Effector memory CD8-positive, alpha-beta T cell (primary cell): ENCODE results near the gene ANKRD52.
A peak's percentile ranks its signal among the peaks of the same experiment; 100 is the strongest.

Source experiments
- ATAC-seq: fragments of 150-1000 bp; cut with Tn5 transposase; replicated peaks from 2 replicates; pipeline ENCODE4 v1.10.0; 2021; ENCODE audit warnings: mild to moderate bottlenecking, moderate library complexity
- DNase-seq, 3 experiments: peaks; one replicate each; pipeline ENCODE4 v3.0.0; 2021
- H3K27ac Mint-ChIP-seq, 2 donors: one replicate each; pipeline ENCODE4 v1.8.0; 2022; ENCODE audit warnings: mild to moderate bottlenecking in 2 of 2, mixed read lengths in 2 of 2, moderate library complexity in 2 of 2
- H3K27me3 Mint-ChIP-seq, 2 donors: one replicate each; pipeline ENCODE4 v1.8.0; 2022; ENCODE audit warnings: mixed read lengths in 2 of 2
- H3K36me3 Mint-ChIP-seq: one replicate; pipeline ENCODE4 v1.8.0; 2022; ENCODE audit warnings: mild to moderate bottlenecking, moderate library complexity, mixed read lengths; ENCODE audit not compliant: insufficient read depth
- H3K4me1 Mint-ChIP-seq, 2 donors: one replicate each; pipeline ENCODE4 v1.8.0; 2022; ENCODE audit warnings: low read depth in 2 of 2, mixed read lengths in 2 of 2
- H3K4me3 Mint-ChIP-seq, 2 donors: one replicate each; pipeline ENCODE4 v1.8.0; 2022; ENCODE audit warnings: mild to moderate bottlenecking in 2 of 2, mixed read lengths in 2 of 2, moderate library complexity in 2 of 2
- H3K9me3 Mint-ChIP-seq, 2 donors: one replicate each; pipeline ENCODE4 v1.8.0; 2022; ENCODE audit warnings: mixed read lengths in 2 of 2

ANKRD52 gene

GRCh38 chr12:56224102-56224701, 34.0 kb downstream of the ANKRD52 start, which contains the start of gene NABP2:
TSS of gene NABP2 (plus strand) at chr12:56224342. CDS start at chr12:56224857, 515 bp downstream.
- DNase-seq, result peak; percentile 87 to 89 (median 89)
- Mint-ChIP-seq H3K27ac (peak within 1 kb of the TSS; percentile 100), H3K4me3 (peak within 1 kb of the TSS; percentile 99 to 100), H3K4me1 (peaks cover 42 to 50% of the 10 kb centered on the region in 2 donors), H3K27me3 (no peaks in the 10 kb centered on the region), H3K36me3 (peaks cover 24% of the 10 kb centered on the region), H3K9me3 (no peaks in the 10 kb centered on the region)
- ATAC-seq, result peak; percentile 79

GRCh38 chr12:56223571-56224101, 34.5 kb downstream of the ANKRD52 start:
- DNase-seq (no peak), ATAC-seq (no peak)
- H3K4me3 Mint-ChIP-seq, result peak overlapping the region; percentile 99 to 100
- H3K36me3 Mint-ChIP-seq, result peaks cover 24% of the 10 kb centered on the region
- peaks cover 42 to 50% of the 10 kb centered on the region in 2 donors for H3K4me1 Mint-ChIP-seq
- H3K27ac Mint-ChIP-seq, result peak overlapping the region; percentile 100
- H3K9me3 Mint-ChIP-seq, result no peaks in the 10 kb centered on the region
- H3K27me3 Mint-ChIP-seq, result no peaks in the 10 kb centered on the region

GRCh38 chr12:56222531-56222895, 35.7 kb downstream of the ANKRD52 start:
- H3K27ac Mint-ChIP-seq, result peak overlapping the region; percentile 100
- no peaks in the 10 kb centered on the region for H3K27me3 Mint-ChIP-seq
- H3K9me3 Mint-ChIP-seq, result no peaks in the 10 kb centered on the region
- peak overlapping the region; percentile 99 to 100 for H3K4me3 Mint-ChIP-seq
- ATAC-seq (no peak), DNase-seq (no peak)
- peaks cover 42 to 50% of the 10 kb centered on the region in 2 donors for H3K4me1 Mint-ChIP-seq
- peaks cover 24% of the 10 kb centered on the region for H3K36me3 Mint-ChIP-seq

GRCh38 chr12:56221757-56222530, 36.2 kb downstream of the ANKRD52 start, which contains the start of gene RNF41:
TSS of gene RNF41 (minus strand) at chr12:56221922. CDS start at chr12:56214047, 7,875 bp downstream.
- peak; percentile 83 for ATAC-seq
- H3K4me1 Mint-ChIP-seq, result peaks cover 42 to 50% of the 10 kb centered on the region in 2 donors

GRCh38 chr12:56221232-56221756, 36.9 kb downstream of the ANKRD52 start:
- peak overlapping the region; percentile 99 to 100 for H3K4me3 Mint-ChIP-seq
- H3K27me3 Mint-ChIP-seq, result no peaks in the 10 kb centered on the region
- peak in 1 of 3 experiments; percentile 8 for DNase-seq
- H3K27ac Mint-ChIP-seq, result peak overlapping the region; percentile 100
- no peaks in the 10 kb centered on the region for H3K9me3 Mint-ChIP-seq
- ATAC-seq, result peak; percentile 16
- H3K4me1 Mint-ChIP-seq, result peaks cover 46 to 53% of the 10 kb centered on the region in 2 donors
- peaks cover 35% of the 10 kb centered on the region for H3K36me3 Mint-ChIP-seq

More at GRCh38 chr12:56221757-56222530, 36.2 kb downstream of the ANKRD52 start, which contains the start of gene RNF41:
- peaks cover 29% of the 10 kb centered on the region for H3K36me3 Mint-ChIP-seq
- no peaks in the 10 kb centered on the region for H3K27me3 Mint-ChIP-seq
- H3K4me3 Mint-ChIP-seq, result peak within 1 kb of the TSS; percentile 99 to 100
- peak; percentile 92 to 95 (median 93) for DNase-seq
- peak within 1 kb of the TSS; percentile 100 for H3K27ac Mint-ChIP-seq
- no peaks in the 10 kb centered on the region for H3K9me3 Mint-ChIP-seq

- H3K9me3 Mint-ChIP-seq, result no peaks in the 10 kb centered on the region
- H3K27ac Mint-ChIP-seq, result peak overlapping the region; percentile 100
- ATAC-seq, result no peak
- peaks cover 43 to 51% of the 10 kb centered on the region in 2 donors for H3K4me1 Mint-ChIP-seq
- DNase-seq, result no peak
- peak overlapping the region; percentile 99 to 100 for H3K4me3 Mint-ChIP-seq
- H3K27me3 Mint-ChIP-seq, result no peaks in the 10 kb centered on the region
- peaks cover 41% of the 10 kb centered on the region for H3K36me3 Mint-ChIP-seq
These were observed 37.5 kb downstream of the ANKRD52 start for GRCh38 chr12:56220611-56221231.

GRCh38 chr12:56219840-56220239, 38.3 kb downstream of the ANKRD52 start:
- DNase-seq (no peak), ATAC-seq (no peak)
- Mint-ChIP-seq H3K4me1 (peaks cover 37 to 42% of the 10 kb centered on the region in 2 donors), H3K27me3 (no peaks in the 10 kb centered on the region), H3K36me3 (peaks cover 49% of the 10 kb centered on the region), H3K9me3 (no peaks in the 10 kb centered on the region), H3K4me3 (no peak overlapping the region), H3K27ac (no peak overlapping the region)

- peaks cover 13 to 14% of the 10 kb centered on the region in 2 donors for H3K4me1 Mint-ChIP-seq
- H3K27ac Mint-ChIP-seq, result no peak overlapping the region
- H3K36me3 Mint-ChIP-seq, result peaks cover 60% of the 10 kb centered on the region
- DNase-seq (no peak), ATAC-seq (no peak)
- H3K4me3 Mint-ChIP-seq, result no peak overlapping the region
- no peaks in the 10 kb centered on the region for H3K27me3 Mint-ChIP-seq
- H3K9me3 Mint-ChIP-seq, result no peaks in the 10 kb centered on the region
These were observed 41.7 kb downstream of the ANKRD52 start for GRCh38 chr12:56216461-56216860.

- no peak overlapping the region for H3K27ac Mint-ChIP-seq
- no peak overlapping the region for H3K4me3 Mint-ChIP-seq
- peaks cover 78% of the 10 kb centered on the region for H3K36me3 Mint-ChIP-seq
- ATAC-seq (no peak), DNase-seq (no peak)
- H3K9me3 Mint-ChIP-seq, result no peaks in the 10 kb centered on the region
- H3K4me1 Mint-ChIP-seq, result peaks cover 5 to 6% of the 10 kb centered on the region in 2 donors
- no peaks in the 10 kb centered on the region for H3K27me3 Mint-ChIP-seq
These were observed 44.3 kb downstream of the ANKRD52 start for GRCh38 chr12:56213878-56214277.

- no peak for DNase-seq
- ATAC-seq, result no peak
- H3K27me3 Mint-ChIP-seq, result no peaks in the 10 kb centered on the region
- peaks cover 83% of the 10 kb centered on the region for H3K36me3 Mint-ChIP-seq
- H3K4me3 Mint-ChIP-seq, result no peak overlapping the region
- peak overlapping the region in 1 of 2 donors; percentile 29 for H3K27ac Mint-ChIP-seq
- H3K9me3 Mint-ChIP-seq, result no peaks in the 10 kb centered on the region
- H3K4me1 Mint-ChIP-seq, result peaks cover 5 to 6% of the 10 kb centered on the region in 2 donors
These were observed 45.8 kb downstream of the ANKRD52 start for GRCh38 chr12:56212361-56212760.

GRCh38 chr12:56208006-56208405, 50.2 kb downstream of the ANKRD52 start:
- H3K9me3 Mint-ChIP-seq, result no peaks in the 10 kb centered on the region
- H3K36me3 Mint-ChIP-seq, result peaks cover 73% of the 10 kb centered on the region
- ATAC-seq (peak; percentile 41), DNase-seq (no peak)
- H3K27me3 Mint-ChIP-seq, result no peaks in the 10 kb centered on the region
- no peak overlapping the region for H3K27ac Mint-ChIP-seq
- no peak overlapping the region for H3K4me3 Mint-ChIP-seq
- H3K4me1 Mint-ChIP-seq, result no peaks in the 10 kb centered on the region

GRCh38 chr12:56206452-56207166, 51.6 kb downstream of the ANKRD52 start:
- H3K27me3 Mint-ChIP-seq, result no peaks in the 10 kb centered on the region
- ATAC-seq, result peak; percentile 53
- DNase-seq, result peak in 2 of 3 experiments; percentile 14 to 20
- H3K36me3 Mint-ChIP-seq, result peaks cover 62% of the 10 kb centered on the region
- peak overlapping the region in 1 of 2 donors; percentile 1 for H3K27ac Mint-ChIP-seq
- H3K4me3 Mint-ChIP-seq, result no peak overlapping the region
- H3K9me3 Mint-ChIP-seq, result no peaks in the 10 kb centered on the region
- no peaks in the 10 kb centered on the region for H3K4me1 Mint-ChIP-seq
